HG03439 (cell line): Measurements from ENCODE around the gene DENND5A.

Source experiments
- ATAC-seq: cut with Tn5 transposase; IDR thresholded peaks from one replicate; pipeline ENCODE4 v1.9.1; 2021; ENCODE audit warnings: mild to moderate bottlenecking, moderate library complexity; ENCODE audit not compliant: unreplicated experiment

The DENND5A gene

DNA sequence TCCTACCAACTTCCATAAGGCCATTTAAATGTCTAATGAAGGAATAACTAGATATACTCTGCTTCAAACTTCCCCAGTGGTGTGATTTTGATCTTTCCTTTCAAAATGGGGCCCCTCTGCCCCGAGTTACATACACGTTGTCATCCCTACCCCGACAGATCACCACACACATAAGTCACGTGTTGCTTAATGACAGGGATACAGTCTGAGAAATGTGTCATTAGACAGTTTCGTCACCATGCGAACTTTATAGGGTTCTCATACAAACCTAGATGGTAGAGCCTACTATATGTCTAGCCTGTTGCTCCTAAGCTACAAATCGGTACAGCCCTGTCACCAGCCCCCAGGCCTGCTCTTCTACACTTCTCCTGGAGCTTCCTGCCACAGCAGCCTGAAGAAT, 124.0 kb downstream of the DENND5A start:
- ATAC-seq = no peak

DNA sequence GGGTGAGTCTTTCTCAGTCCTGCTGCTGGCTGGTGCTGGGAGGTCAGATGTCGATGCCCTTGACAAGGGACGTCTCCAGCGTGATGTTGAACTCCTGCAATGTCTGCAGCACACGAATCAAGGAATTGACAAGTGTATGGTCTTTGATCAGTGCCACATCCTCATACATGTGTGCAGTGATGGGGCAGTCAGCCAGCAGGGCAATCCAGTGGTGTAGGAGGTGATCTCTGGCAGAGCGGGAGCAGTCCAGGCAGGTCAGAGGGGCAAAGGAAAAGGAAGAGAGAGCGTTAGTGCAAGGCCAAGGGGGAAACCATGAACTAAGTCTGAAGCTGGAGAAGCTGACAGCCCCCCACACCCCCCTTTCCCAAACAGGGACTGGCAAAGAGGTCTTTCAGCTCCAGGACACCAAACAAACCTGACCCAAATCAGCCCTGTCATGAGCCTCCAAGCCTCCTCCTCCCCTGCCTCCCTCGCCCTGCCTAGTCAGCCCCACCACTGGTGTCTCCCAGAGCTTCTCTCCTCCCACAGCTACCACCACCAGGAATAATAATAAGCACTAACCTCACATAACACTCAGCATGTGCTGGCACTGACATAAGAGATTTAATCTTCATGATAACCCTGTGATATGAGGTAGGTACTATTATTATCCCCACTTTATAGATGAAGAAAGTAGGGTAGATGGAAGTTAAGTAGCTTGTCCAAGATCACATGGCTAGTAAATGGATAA, 125.4 kb downstream of the DENND5A start:
- ATAC-seq = no peak

DNA sequence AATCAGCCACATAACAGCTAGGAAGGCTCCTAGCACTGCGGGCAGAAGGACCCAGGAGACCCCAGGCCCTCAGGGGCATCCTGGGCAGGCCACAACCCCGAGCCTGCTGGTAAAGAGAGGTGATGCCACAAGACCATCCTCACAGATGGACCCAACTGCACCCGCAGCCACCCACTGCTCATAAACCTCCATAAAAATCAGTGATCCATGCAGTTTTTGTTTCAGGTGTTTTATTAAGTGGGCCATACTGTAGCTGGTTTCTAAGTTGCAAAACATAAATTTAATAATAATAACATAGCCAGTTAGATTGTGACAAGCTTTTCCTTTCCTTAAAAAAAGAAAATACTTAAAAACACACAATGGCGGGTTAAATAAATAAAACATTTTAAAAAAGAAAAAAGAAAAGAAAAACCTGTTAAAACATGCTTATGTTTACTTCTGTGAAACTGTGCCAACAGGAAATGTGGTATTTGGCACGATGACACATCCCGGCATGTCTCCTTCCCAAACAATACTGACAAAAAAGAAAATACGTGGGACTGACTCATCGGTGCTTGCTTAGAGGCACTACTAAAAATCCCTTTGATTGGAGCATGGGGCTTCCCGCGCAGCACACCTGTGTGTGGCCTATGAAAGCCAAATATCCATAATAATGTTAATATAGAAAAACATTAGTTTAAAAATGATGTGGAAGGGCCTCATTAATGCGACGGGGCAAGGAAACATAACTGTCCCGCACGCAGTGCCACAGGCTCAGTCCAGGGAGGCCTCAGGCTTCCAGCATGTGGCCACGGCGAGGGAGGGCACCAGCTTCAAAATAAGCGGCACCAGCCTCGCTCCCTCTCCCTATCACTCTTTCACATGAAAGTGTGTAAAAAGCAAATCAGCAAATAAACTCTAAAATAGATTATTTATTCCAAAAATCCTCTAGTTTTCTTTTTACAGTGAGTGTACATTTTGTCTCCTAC, 126.3 kb downstream of the DENND5A start:
- no peak for ATAC-seq

DNA sequence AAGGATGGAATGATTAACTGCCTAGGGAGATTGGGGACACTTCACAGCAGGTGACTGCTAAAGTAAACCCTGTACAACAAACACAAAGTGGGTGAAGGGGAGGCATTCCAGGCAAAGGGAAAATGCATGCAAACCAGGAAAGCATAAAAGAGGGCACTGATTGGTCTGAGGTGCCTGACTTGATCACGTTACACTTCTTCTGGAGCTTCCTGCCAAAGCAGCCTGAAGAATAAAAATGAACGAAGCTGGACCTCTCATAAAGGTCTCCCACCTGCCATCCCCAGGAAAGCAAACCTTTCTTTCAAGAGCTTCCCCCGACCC, 127.1 kb downstream of the DENND5A start:
- no peak for ATAC-seq

DNA sequence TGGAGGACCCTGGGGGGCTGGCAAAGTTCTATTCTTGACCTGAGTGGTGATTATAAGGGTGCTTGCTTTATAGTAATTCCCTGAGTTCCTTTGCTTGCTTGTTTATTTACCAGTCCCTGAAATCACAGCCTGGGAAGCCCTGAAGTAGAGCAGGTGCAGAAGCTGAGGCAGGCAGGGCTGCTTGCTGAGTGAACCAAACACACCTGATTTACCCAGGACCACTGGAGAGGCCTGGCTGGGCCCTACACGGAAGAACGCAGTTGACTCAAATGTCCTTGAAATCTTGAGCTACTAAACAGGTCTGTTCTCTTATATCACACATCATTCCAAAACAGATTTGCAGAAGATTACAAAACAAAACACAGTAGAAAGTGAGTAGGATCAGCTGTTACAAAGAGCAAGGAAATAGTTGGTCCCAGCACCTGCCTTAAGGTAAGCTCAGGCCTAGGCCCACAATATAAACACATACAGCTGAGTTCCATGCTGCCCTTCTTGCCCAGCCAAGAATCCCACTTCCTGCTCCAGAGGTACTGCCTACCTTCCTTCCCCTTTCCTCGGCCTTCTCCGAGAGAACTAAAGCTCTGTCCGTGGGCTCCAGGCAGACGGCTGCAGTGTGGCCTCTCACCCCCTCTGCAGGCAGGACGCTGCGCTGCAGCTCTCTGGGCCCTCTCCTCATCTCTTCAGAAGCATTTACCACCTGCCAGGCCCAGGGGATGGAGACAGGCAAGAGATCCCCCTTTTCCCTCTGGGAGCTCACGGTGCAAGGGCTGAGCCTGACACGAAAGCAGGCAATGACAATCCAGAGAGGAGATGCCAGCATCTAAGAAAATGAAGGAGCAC, 127.6 kb downstream of the DENND5A start:
- ATAC-seq = peak; percentile 74

DNA sequence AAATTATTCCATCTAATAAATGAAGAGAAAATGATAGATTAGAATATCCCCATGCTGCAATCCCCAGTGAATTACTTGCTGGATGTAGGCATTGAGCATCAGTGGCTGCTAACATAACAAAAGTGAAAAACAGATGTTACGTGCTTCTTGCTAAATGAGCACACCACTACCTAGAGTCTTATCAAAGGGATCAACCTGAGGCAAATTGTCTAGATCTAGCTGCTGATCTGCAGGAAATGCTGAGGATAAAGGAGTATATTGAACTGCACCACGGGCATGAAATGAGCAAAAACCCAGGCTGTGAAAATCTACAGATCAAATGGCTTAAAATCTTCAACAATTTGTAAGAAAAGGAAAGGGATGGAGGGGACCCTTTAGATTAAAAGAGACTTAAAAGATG, 128.4 kb downstream of the DENND5A start:
- no peak for ATAC-seq

DNA sequence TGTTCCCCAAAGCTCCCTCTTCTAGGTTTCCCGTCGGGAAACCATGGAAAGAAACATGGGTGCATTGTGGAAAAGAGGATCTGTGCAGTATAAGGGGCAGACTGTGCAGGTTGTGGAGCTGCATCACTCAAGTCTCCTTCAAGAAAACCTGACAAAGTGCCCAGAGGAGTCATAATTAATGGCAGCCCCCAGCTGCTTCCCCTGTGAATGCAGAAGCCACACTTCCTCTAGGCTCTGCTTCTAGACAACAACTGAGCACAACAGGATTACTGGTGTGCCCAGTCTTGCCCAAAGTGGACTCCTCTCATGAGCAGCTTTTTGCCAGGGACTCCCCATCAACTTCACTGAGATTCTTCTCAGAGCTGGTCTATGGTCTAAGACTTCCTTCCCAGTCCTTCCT, 131.2 kb downstream of the DENND5A start:
- no peak for ATAC-seq

DNA sequence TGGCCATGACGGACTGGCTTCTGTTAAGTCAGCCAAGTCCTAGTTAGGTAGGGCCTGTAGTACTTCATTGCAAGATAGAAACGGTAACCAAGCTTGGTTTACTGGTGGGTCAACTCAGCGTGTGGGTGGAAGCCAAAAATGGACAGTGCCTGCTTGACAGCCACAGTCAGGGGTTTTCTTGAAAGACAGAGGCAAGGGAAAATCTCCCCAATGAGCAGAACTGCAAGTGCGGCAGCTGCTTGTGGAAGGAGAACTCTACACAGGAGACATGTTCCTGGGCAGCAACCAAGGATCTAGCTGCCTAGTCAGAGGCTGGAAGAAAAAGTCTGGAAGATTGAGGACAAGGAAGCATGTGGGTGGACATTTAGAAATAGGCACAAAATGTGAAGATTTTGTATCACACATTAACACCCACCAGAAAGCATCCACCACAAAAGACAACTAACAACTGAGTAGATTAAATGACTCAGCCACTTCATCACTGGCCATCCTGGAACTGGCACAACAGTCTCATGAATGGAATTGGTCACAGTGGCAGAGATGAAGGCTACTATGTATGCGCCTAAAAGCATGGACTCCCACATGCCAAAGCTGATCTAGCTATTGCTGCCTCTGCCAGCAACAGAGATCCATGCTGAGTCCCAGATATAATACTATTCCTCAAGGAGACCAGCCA, 132.8 kb downstream of the DENND5A start:
- ATAC-seq = no peak

DNA sequence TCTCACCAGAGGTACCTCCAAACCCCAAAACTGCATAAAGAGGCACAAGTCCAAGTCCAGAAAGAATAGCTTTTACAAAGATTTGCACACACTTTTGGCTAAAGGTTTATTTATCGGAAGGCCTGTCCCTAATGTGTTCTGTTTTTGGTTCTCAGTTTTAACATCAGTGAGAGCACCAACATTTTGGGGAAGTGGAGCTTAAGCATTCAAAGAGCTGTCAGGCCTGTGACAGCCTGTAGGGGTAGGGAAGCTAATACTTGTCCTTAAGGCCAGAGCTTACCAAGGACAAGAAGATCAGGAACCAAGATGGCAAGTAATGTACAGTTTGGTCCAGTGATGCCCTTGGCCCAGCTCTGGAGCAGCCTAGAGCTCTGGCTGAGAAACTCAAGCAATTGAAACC, 134.9 kb downstream of the DENND5A start:
- ATAC-seq = no peak

DNA sequence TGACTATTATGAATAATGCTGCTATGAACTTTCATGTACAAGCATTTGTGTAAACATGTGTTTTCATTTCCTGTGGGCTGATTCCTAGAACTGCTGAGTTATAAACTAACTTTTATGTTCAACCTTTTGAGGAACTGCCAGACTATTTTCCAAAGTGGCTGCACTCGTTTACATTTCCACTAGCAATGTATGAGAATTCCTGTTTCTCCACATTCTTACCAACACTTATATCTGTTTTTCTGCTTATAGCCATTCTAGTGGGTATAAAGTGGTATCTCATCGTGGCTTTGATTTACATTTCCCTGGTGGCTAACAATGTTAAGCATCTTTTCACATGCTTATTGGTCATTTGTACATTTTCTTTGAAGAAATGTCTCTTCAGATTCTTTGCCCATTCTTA, 138.5 kb downstream of the DENND5A start:
- no peak for ATAC-seq

DNA sequence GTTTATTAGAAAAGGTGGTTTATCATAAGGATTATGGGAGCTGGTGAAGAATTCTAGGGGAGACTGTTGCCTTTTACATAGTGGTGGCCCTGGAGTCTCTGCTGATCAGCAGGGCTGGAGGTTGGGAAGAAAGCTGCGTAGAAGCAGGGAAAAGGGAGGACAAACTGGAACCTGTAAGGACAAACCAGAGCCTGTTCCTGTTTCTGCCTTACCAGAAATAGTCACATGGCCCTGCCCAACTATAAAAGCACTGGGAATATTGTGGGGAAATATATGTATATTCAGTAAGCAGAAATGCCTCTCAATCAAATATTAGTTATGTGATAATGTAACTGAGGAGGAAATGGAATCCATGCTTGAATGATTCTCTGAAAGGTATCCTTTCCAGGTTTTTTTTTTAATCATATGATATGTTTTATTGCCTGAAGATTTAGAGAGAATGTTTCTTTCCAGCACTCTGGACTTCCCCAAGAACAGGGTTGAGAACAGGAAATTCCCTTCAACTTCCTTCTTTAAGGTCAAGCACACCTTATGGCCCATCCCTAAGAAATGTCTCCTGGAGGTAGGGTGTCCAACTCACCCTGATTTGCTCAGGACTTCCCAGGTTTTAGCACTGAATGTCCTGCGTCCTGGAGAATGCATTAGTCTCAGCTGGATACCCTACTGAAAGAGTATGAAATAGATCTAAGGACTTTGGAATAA, 139.8 kb downstream of the DENND5A start:
- ATAC-seq = no peak

DNA sequence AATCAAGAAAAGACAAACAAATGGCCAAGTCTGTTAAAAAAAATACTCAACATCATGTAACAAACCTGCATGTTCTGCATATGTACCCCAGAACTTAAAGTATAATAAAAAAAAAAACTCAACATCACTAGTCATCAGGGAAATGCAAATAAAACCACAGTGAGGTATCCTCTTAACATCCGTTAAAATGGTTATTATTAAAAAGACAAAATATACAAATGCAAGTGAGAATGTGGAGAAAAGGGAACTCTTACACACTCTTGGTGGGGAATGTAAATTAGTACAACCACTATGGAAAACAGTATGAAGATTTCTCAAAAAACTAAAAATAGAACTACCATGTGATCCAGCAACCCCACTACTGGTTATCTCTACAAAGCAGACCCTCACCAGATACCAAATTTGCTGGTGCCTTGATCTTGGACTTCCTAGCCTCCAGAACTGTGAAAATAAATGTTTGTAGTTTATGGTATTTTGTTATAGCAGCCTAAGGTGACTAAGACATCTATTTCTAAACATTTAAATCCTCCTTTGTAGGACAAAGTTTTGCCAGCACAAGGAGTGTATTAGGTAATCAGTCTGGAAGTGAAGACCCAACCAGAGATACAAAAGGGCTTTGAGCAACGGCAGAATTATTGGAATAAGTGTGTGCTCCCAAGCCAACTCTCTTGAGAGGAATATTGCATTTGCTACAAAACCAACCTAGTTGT, 141.4 kb downstream of the DENND5A start:
- no peak for ATAC-seq

DNA sequence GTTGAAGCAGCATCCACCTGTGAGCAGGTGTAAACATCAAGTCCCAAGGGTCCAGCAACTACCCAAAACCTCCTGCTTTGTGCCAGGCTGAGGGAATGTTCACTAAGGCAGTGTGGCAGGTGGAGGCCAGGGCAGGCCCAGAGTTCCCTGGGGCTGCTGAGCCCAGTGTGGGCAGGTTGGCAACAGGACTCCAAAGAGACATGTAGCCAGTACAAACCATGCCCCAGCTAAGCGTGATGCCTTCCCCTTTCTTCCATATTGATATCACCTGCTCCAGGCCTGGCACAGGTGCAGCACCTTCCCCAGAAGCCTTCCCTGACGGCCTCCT, 143.7 kb downstream of the DENND5A start:
- ATAC-seq = no peak

DNA sequence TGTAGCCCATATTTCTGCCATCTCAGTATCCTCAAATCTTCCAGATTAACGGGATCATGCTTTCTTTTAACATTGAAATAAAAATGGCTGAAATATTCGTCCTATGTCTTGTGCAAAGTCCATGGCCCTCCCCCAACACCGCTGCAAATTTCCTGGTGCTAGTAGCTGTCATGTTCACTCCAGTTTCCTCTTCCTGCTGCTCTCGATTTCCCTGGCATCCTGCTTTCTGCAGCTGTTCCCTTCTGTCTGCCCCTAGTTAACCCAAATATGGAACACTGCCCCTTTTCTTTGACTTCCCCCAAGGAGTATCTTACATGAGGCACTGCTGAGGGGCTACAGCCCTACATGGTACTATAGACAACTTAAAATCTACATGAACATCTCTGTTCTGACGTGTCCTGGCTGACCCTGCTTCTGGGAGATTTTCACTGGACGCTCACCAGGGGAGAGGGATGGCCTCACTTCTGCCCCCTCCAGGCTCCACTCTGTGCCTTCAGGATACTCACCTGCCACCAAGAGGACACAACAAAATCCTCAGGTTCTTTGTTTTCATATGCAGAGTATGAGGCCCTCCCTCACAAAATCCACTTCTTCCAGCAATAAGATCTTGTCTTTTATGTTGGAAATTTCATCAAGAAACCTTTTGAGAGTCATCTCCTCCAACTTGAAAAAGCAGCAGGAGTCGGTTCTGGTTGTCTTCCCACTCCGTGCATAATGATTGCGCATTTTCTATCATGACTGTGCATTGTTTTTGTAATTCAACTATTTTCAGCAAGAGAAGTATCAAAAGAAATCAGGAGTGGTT, 144.3 kb downstream of the DENND5A start:
- no peak for ATAC-seq

DNA sequence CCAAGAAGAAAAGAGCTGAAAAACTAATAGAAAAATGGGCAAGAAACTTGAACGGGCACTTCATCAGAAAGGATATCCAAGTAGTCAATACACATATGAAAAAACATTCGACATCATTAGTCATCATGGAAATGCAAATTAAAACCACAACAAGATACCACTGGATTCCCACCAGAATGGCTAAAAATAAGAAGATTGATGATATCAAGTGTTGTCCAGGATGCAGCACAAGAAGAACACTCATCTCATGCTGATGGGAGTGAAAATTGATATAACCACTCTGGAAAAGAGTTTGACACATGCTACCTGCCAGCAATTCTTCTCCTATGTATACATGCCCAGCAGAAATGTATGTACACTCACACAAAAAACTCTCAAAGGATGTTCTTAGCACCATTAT, 146.9 kb downstream of the DENND5A start:
- ATAC-seq = no peak

DNA sequence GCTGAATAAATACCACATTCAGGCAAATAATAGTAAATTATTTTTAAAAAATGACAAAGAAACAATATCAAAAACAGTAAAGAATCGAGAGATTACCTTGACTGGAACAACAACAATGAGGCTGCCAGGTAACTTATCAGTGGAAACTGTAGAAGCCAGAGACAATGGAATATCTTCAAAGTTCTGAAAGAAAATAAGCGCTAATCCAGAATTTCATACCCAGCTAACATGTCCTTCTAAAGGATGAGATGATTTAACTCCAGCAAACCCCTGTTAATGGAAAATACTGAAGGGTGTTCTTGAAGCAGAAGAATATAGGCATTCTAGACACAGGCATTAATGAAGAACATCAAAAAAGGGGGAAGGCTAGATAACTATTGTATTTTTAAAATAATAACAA, 153.1 kb downstream of the DENND5A start:
- no peak for ATAC-seq

DNA sequence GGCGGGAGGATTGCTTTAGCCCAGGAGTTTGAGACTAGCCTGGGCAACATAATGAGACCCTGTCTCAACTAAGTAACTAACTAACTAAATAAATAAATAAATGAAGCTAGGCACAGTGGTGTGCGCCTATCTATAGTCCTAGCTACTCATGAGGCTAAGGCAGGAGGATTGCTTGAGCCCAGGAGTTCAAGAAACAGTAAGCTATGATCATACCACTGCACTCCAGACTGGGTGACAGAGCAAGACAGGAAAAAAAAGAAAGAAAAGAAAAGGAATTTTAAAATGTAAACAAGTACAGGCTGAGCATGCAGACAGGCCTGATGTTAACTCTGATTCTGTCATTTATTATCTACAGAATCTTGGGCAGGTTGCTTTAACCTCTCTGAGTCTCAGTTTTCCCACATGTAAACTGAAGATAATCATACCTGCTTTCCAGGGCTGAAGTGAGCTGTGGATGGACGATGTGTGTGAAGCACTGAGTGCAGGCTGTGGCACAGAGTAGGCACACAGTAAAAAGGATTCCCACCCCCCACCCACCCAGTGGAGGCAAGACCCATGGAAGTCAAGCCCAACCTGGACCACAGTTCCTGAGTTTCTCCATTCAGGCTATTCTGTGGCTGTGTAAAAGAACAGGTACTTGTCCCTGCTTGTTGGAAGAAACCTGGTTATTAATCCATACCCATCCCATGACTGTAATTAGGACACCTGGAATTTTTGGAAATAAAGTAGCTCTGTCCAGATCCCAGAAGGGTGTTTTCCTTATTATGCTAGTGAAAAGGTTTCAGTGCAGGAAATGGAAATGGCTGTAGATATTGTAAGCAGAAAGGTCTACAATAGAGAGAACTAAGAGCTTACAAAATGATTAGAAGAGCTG, 155.1 kb downstream of the DENND5A start:
- no peak for ATAC-seq

DNA sequence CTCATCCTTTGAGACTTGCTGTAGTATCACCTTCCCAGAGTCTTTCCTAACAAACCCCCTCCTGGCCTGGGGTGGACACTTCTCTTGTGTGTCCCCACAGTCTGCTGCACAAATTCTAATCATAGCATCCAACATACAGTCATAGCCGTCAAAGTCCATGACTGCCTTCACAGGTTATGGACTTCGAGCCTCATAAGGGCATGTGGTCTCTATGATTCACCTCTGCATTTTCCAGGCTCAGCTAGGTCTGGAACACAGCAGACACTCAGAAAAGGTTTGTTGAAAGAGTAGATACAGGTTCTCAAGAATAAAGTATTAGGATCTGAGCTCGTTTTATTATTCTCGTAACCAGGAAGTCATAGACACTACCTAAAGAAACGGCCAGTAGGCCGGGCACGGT, 160.6 kb downstream of the DENND5A start:
- ATAC-seq = no peak
